ENCODE results near the gene NEDD9.

Gene NEDD9

GRCh38 chr6:11250108-11250507 lies 17.6 kb upstream of the NEDD9 start:
- no peak overlapping the region for H3K4me3 ChIP-seq (ENCODE audit: low read depth, low read length)
- DNase-seq (ENCODE audit: low read depth, low spot score) = no peak
- TF ChIP-seq, protein P1, sequence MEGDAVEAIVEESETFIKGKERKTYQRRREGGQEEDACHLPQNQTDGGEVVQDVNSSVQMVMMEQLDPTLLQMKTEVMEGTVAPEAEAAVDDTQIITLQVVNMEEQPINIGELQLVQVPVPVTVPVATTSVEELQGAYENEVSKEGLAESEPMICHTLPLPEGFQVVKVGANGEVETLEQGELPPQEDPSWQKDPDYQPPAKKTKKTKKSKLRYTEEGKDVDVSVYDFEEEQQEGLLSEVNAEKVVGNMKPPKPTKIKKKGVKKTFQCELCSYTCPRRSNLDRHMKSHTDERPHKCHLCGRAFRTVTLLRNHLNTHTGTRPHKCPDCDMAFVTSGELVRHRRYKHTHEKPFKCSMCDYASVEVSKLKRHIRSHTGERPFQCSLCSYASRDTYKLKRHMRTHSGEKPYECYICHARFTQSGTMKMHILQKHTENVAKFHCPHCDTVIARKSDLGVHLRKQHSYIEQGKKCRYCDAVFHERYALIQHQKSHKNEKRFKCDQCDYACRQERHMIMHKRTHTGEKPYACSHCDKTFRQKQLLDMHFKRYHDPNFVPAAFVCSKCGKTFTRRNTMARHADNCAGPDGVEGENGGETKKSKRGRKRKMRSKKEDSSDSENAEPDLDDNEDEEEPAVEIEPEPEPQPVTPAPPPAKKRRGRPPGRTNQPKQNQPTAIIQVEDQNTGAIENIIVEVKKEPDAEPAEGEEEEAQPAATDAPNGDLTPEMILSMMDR (IDR thresholded peaks at IDR 0.05; ENCODE audit: low read depth, low read length) = no peak
- in situ Hi-C loops (cut with HindIII; ENCODE audit: low sequenced_read_pairs) = no loop called here

- TF ChIP-seq, protein P1 (IDR thresholded peaks at IDR 0.05; ENCODE audit: low read depth, low read length) = no peak
- in situ Hi-C loops (cut with HindIII; ENCODE audit: low sequenced_read_pairs) = no loop called here
- H3K4me3 ChIP-seq (ENCODE audit: low read depth, low read length) = no peak overlapping the region
- DNase-seq (ENCODE audit: low read depth, low spot score) = no peak
Measured at GRCh38 chr6:11248974-11249761, 16.7 kb upstream of the NEDD9 start.

DNA sequence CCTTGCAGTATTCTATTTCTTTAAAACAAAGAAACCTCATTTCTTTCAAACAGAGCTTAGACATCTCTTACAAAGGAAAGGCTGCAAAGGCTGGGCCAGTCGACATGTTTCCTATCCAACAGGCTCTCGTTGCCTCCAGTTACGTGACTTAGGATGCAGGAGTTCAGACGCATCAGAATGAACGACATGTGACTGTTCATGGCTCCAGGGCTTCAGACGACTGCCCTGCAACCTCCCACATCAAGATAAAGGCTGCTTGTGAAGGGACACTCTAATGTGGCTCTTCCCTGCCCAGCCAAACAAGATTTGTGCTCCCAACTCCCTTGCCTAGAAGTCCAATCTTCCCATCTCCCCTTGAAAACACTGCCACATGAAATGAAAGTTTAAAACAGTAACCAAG lies 14.3 kb upstream of the NEDD9 start:
- TF ChIP-seq, protein P1 (IDR thresholded peaks at IDR 0.05; ENCODE audit: low read depth, low read length) = no peak
- in situ Hi-C loops (cut with HindIII; ENCODE audit: low sequenced_read_pairs) = no loop called here
- H3K4me3 ChIP-seq (ENCODE audit: low read depth, low read length) = no peak overlapping the region
- DNase-seq (ENCODE audit: low read depth, low spot score) = no peak

GRCh38 chr6:11245381-11246256 lies 13.2 kb upstream of the NEDD9 start:
- no peak overlapping the region for H3K4me3 ChIP-seq (ENCODE audit: low read depth, low read length)
- in situ Hi-C loops (cut with HindIII; ENCODE audit: low sequenced_read_pairs) = no loop called here
- TF ChIP-seq, protein P1 (IDR thresholded peaks at IDR 0.05; ENCODE audit: low read depth, low read length) = no peak
- no peak for DNase-seq (ENCODE audit: low read depth, low spot score)

DNA sequence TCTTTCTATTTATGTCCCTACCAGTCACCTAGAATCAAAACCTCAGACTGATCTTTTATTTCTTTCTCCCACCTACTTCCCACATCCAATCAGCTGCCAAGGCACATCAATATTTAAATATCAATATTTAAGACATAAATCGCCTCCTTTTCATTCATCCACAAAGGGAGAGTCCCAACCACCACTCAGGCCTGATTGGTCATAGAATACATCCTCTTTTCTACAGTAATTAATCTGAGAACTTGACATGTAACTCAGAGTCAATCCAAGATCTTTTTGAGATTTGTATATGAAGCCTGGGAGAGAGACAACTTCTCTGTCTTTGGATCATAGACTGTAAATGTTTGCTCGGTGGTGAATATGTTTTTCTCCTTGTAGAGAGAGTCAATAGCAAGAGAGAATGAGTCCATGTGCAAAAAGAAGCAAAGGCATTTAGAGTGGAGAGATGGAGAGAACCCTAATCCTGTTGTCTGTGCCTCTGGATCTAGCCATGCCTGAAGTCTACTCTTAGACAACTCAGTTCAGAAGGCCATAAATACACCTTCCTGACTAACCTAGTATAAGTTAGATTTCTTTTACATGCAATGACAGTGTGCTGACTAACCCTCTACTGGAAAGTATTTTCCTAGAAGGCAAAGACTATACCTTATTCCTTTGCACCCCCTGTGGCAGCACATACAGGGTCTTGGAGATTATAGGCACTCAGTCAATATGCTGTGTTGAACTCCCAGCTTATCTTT lies 12.1 kb upstream of the NEDD9 start:
- in situ Hi-C loops (cut with HindIII; ENCODE audit: low sequenced_read_pairs) = no loop called here
- DNase-seq (ENCODE audit: low read depth, low spot score) = no peak

DNA sequence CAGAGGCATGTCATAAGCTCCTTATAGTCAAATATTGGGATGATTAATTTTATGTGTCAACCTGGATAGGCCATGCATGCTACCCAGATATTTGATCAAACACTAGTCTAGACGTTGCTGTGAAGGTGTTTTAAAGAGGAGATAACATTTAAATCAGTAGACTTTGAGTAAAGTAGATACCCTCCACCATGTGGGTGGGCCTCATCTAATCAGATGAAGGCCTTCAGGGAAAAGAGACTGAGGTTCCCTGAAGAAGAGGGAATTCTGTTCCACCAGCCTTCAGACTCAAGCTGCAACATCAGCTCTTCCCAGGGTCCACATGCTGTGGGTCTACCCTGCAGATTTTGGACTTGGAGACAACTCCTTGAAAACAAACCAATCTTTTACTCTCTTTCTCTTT lies 11.4 kb upstream of the NEDD9 start:
- in situ Hi-C loops (cut with HindIII; ENCODE audit: low sequenced_read_pairs) = no loop called here

More for the DNA sequence above, 12.1 kb upstream of the NEDD9 start:
- H3K4me3 ChIP-seq (ENCODE audit: low read depth, low read length) = no peak overlapping the region
- TF ChIP-seq, protein P1 (IDR thresholded peaks at IDR 0.05; ENCODE audit: low read depth, low read length) = no peak

More for the DNA sequence above, 11.4 kb upstream of the NEDD9 start:
- DNase-seq (ENCODE audit: low read depth, low spot score) = no peak
- TF ChIP-seq, protein P1 (IDR thresholded peaks at IDR 0.05; ENCODE audit: low read depth, low read length) = no peak
- H3K4me3 ChIP-seq (ENCODE audit: low read depth, low read length) = no peak overlapping the region

All from astrocyte of the spinal cord (primary cell).